ENCODE results near the gene GRIA3. TPM values are rescaled to one million over a fixed set of nuclear protein-coding genes. Genes with fewer than 3 reads are reported as not detected.
"Not testable (repeated sequence)": the region's sequence is repeated elsewhere in the genome, so short reads cannot be mapped to it uniquely, and the experiment has no call there.

The GRIA3 gene
- total RNA-seq, 4 donors from 2014 or later = 0.33 to 0.73 (median 0.46) TPM; not detected in 1

GRCh38 chrX:123282241-123282640 is 98.2 kb downstream of the GRIA3 start:
- H3K4me3 ChIP-seq (replicated peaks in 1 of 3) = no peak overlapping the region
- intact Hi-C loops (cut with DNase I) = no loop called here
- no peaks in the 10 kb centered on the region for H3K36me3 ChIP-seq
- no peak for DNase-seq
- 85 to 88% methylated on average over 4 to 5 of the region's 5 CpGs for WGBS, 2 donors
- no peaks in the 10 kb centered on the region for H3K27me3 ChIP-seq
- no peaks in the 10 kb centered on the region for H3K4me1 ChIP-seq
- H3K27ac ChIP-seq = no peak overlapping the region
- no peaks in the 10 kb centered on the region for H3K9me3 ChIP-seq
- no peak for TF ChIP-seq POLR2A (IDR thresholded peaks at IDR 0.05)
- TF ChIP-seq CTCF (IDR thresholded peaks at IDR 0.05) = no peak

DNA sequence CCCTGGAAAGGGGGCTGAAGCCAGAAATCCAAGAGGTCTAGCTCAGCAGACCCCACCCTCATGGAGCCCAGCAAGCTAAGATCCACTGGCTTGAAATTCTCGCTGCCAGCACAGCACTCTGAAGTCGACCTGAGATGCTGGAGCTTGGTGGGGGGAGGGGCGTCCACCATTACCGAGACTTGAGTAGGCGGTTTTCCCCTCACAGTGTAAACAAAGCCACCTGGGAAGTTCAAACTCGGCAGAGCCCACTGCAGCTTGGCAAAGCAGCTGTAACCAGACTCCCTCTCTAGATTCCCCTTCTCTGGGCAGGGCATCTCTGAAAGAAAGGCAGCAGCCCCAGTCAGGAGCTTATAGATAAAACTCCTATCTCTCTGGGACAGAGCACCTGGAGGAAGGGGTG is 99.3 kb downstream of the GRIA3 start:
- H3K9me3 ChIP-seq; H3K4me1 ChIP-seq; H3K36me3 ChIP-seq; intact Hi-C loops (cut with DNase I); H3K4me3 ChIP-seq (replicated peaks in 1 of 3); DNase-seq; H3K27ac ChIP-seq; H3K27me3 ChIP-seq: not testable (repeated sequence)
- no CpG with 5 or more reads among the region's 6 CpGs for WGBS, 2 donors

DNA sequence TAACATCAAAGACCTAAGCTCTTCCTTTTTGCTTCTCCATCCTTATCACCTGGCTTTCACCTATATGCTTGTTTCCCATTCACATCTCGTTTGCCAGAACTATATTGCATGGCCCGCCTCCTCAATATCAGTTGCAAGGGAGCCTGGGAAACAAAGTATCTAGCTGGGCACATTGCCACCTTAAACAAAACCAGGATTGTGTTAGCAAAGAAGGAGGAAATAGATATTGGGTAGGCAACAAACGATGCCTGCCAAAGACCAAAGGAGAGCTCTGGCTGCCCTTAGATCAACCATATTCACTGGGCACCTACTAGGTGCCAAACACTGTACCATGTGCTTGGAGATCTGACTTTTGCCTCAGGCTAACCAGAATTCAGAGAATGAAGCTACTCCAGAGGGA is 107.5 kb downstream of the GRIA3 start:
- Histone ChIP-seq H3K36me3 (no peaks in the 10 kb centered on the region), H3K27me3 (no peaks in the 10 kb centered on the region), H3K27ac (no peak overlapping the region), H3K9me3 (no peaks in the 10 kb centered on the region), H3K4me1 (no peaks in the 10 kb centered on the region), H3K4me3 (replicated peaks in 1 of 3) (no peak overlapping the region)
- no peak for TF ChIP-seq CTCF (IDR thresholded peaks at IDR 0.05)
- TF ChIP-seq POLR2A (IDR thresholded peaks at IDR 0.05) = no peak
- intact Hi-C loops (cut with DNase I) = no loop called here
- WGBS, 2 donors = 60 to 66% methylated on average over 3 of the region's 3 CpGs
- DNase-seq = no peak

DNA sequence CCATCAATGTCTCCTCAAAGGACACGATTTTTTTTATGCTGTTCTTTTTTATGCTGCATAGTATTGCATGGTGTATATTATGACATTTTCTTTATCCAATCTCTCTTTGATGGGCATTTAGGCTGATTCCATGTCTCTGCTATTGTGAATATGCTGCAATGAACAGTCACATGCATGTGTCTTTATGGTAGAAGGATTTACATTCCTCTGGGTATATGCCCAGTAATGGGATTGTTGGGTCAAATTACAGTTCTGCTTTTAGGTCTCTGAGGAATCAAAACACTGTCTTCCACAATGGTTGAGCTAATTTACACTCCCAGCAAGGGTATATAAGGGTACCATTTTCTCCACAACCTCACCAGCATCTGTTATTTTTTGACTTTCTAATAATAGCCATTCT is 113.9 kb downstream of the GRIA3 start:
- TF ChIP-seq CTCF (IDR thresholded peaks at IDR 0.05) (no peak), POLR2A (IDR thresholded peaks at IDR 0.05) (no peak)
- Histone ChIP-seq H3K4me1 (no peaks in the 10 kb centered on the region), H3K9me3 (no peaks in the 10 kb centered on the region), H3K27me3 (no peaks in the 10 kb centered on the region), H3K27ac (no peak overlapping the region), H3K36me3 (no peaks in the 10 kb centered on the region), H3K4me3 (replicated peaks in 1 of 3) (no peak overlapping the region)
- 70 to 81% methylated on average over 1 of the region's 1 CpG for WGBS, 2 donors
- intact Hi-C loops (cut with DNase I) = no loop called here
- DNase-seq = no peak

GRCh38 chrX:123303429-123303828 is 119.4 kb downstream of the GRIA3 start:
- Histone ChIP-seq H3K27me3 (no peaks in the 10 kb centered on the region), H3K27ac (no peak overlapping the region), H3K4me3 (replicated peaks in 1 of 3) (no peak overlapping the region), H3K36me3 (no peaks in the 10 kb centered on the region), H3K9me3 (no peaks in the 10 kb centered on the region), H3K4me1 (no peaks in the 10 kb centered on the region)
- TF ChIP-seq POLR2A (IDR thresholded peaks at IDR 0.05) (no peak), CTCF (IDR thresholded peaks at IDR 0.05) (no peak)
- no peak for DNase-seq
- intact Hi-C loops (cut with DNase I) = no loop called here
- WGBS, 2 donors = 98 to 100% methylated on average over 2 of the region's 2 CpGs

DNA sequence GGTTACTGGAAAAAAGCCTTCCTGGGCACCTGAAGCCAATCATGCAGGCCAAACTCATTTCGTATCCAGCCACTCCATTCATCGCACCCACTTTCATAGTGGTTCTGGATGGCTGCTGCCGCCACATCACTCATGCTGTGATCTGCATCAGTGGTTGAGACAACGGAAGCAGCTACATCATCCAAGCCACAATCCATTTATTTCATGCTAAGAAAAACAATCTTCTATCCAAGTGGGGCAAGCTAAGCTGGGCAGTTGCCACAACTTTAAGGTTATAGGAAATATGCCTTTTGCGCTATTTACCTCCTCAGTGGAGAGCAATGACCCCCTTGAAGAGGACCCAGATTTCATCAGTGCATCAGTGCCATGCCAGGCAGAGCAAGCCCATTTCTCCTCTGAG is 124.6 kb downstream of the GRIA3 start:
- WGBS, 2 donors = 50 to 86% methylated on average over 1 to 5 of the region's 5 CpGs
- TF ChIP-seq POLR2A (IDR thresholded peaks at IDR 0.05) (no peak), CTCF (IDR thresholded peaks at IDR 0.05) (no peak)
- no peak overlapping the region for H3K27ac ChIP-seq
- intact Hi-C loops (cut with DNase I) = no loop called here
- no peaks in the 10 kb centered on the region for H3K4me1 ChIP-seq
- no peak for DNase-seq
- H3K9me3 ChIP-seq = no peaks in the 10 kb centered on the region
- no peak overlapping the region for H3K4me3 ChIP-seq (replicated peaks in 1 of 3)
- H3K36me3 ChIP-seq = no peaks in the 10 kb centered on the region
- H3K27me3 ChIP-seq = no peaks in the 10 kb centered on the region
